ENCODE measurements around the gene DYNLRB1. TPM values are rescaled to one million over a fixed set of nuclear protein-coding genes. Genes with fewer than 3 reads are reported as not detected.

Gene DYNLRB1
- total RNA-seq, 1 donor: 57.4 TPM

DNA sequence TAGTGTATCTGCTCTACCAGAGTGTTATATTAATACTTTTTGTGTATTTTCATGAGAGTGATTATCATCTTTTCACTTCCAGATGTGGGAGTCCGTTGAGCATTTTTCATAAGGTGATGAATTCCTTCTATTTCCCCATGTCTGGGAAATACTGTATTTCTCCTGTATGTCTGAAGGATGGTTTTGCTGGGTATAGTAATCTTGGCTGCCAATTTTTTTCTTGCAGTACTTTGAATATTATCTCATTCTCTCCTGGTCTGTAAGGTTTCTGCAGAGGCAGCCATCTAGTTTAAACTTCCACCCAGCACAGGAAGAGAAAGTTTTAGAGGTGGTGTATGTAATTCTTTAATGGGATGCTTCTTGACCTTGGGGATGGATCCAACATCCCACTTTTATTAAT lies 15.4 kb upstream of the DYNLRB1 start:
- TF ChIP-seq, protein P1, sequence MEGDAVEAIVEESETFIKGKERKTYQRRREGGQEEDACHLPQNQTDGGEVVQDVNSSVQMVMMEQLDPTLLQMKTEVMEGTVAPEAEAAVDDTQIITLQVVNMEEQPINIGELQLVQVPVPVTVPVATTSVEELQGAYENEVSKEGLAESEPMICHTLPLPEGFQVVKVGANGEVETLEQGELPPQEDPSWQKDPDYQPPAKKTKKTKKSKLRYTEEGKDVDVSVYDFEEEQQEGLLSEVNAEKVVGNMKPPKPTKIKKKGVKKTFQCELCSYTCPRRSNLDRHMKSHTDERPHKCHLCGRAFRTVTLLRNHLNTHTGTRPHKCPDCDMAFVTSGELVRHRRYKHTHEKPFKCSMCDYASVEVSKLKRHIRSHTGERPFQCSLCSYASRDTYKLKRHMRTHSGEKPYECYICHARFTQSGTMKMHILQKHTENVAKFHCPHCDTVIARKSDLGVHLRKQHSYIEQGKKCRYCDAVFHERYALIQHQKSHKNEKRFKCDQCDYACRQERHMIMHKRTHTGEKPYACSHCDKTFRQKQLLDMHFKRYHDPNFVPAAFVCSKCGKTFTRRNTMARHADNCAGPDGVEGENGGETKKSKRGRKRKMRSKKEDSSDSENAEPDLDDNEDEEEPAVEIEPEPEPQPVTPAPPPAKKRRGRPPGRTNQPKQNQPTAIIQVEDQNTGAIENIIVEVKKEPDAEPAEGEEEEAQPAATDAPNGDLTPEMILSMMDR (IDR thresholded peaks at IDR 0.05; ENCODE audit: insufficient read depth, low read depth, low read length): no peak
- no peak overlapping the region for H3K4me3 ChIP-seq (ENCODE audit: low read depth, low read length)
- DNase-seq (ENCODE audit: low read depth): no peak

DNA sequence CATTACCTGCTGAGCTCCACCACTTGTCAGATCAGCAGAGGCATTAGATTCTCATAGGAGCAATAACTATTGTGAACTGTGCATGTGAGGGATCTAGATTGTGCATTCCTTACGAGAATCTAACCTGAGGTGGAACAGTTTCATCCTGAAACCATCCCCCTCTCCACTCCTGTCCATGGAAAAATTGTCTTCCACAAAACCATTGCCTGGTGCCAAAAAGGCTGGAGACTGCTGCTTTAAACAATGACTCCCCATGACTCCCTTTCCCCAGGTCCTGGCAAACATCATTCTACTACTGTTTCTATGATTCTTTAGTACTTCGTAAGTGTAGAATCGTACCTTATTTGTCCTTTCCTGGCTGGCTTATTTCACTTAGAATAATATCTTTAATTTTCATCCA lies 9.7 kb upstream of the DYNLRB1 start:
- TF ChIP-seq, protein P1 (IDR thresholded peaks at IDR 0.05; ENCODE audit: insufficient read depth, low read depth, low read length): no peak
- no peak for DNase-seq (ENCODE audit: low read depth)
- H3K4me3 ChIP-seq (ENCODE audit: low read depth, low read length): no peak overlapping the region

DNA sequence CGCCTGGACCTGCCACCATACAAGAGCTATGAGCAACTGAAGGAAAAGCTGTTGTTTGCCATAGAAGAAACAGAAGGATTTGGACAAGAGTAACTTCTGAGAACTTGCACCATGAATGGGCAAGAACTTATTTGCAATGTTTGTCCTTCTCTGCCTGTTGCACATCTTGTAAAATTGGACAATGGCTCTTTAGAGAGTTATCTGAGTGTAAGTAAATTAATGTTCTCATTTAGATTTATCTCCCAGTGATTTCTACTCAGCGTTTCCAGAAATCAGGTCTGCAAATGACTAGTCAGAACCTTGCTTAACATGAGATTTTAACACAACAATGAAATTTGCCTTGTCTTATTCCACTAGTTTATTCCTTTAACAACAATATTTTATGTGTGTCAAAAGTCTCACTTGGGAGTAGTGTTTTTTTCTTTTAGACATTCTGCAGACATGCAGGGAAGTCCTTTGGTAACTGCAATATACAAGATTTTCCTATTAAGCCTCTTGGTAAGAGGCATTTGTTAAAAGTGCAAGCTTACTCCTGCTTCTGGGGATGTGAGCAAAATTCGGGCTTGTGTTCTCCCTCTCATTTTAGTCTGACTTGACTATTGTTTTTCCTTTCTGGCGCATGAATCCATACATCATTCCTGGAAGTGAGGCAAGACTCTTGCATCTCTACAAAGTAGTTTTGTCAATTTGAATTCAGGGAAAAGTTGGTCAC lies 8.4 kb upstream of the DYNLRB1 start:
- H3K4me3 ChIP-seq (ENCODE audit: low read depth, low read length): no peak overlapping the region
- no peak for DNase-seq (ENCODE audit: low read depth)
- TF ChIP-seq, protein P1 (IDR thresholded peaks at IDR 0.05; ENCODE audit: insufficient read depth, low read depth, low read length): no peak

DNA sequence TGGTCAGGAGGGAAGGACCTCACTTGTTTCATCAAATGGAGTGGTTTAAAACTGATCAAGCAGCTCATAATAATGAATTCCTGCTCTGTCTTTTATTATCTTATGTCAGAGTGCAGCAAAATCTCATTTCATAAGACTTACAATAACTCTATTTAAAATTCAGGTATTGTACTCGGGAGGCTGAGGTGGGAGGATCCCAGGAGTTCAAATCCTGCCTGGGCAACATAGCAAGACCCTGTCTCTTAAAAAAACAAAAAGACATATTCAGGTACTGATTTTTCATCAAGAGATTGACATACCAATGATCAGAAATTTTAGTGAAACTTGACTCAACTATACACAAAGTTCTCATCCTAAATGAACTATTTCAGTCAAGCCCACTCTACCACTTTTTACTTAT lies 5.6 kb upstream of the DYNLRB1 start:
- TF ChIP-seq, protein P1 (IDR thresholded peaks at IDR 0.05; ENCODE audit: insufficient read depth, low read depth, low read length): no peak
- DNase-seq (ENCODE audit: low read depth): no peak
- H3K4me3 ChIP-seq (ENCODE audit: low read depth, low read length): no peak overlapping the region

DNA sequence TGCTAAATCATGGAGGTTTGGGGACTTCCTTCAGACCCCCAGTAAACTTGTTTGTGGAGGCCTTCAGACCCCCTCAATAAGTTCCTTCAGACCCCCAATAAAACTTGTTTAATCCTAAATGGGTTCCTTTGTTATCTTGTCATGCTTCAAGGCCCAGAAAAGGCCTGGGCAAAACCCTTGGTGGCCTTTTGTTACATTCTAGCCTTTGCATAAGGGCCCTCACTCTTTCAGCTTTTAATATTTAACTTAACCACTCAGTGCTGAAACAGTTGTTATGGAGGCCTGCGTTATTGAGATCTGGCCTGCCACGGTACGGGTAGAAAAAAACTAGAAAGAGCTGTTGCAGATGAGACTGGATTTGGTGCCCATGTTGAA lies 4.3 kb upstream of the DYNLRB1 start:
- DNase-seq (ENCODE audit: low read depth): no peak
- H3K4me3 ChIP-seq (ENCODE audit: low read depth, low read length): no peak overlapping the region
- TF ChIP-seq, protein P1 (IDR thresholded peaks at IDR 0.05; ENCODE audit: insufficient read depth, low read depth, low read length): no peak

DNA sequence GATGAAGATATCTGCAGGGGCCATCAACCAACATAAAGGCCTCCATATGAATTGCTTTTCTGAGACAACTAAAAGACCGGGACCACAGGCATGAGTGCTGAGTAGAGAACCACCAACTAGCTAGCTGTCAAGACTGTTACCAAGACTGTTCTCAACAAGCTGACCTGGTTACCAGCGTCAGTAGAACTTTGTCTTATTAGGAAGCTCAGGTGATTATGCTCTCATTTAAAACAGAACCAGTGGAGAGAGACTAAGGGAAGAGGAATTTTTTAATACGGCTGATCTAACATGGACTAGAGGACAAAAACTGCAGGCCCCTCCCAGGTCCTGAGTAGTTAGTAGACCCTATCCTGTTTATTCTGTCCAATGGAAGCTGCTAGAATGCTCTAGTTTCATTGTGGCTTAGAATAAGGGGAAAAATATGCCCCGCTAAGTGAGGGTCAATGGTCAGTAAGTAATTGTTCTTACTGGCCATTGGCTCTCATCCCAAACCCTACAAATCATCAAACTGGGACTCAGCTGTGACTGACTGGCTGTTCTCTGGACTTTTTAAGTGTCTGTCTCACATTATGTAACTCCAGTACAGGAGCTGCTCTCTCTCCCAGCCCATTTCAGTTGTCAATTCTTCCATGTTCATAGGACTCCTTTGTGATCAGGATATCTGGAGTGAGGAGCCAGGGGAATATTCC lies 3.8 kb upstream of the DYNLRB1 start:
- peak; percentile 23 for DNase-seq (ENCODE audit: low read depth)
- TF ChIP-seq, protein P1 (IDR thresholded peaks at IDR 0.05; ENCODE audit: insufficient read depth, low read depth, low read length): no peak

More for the DNA sequence above, 3.8 kb upstream of the DYNLRB1 start:
- no peak overlapping the region for H3K4me3 ChIP-seq (ENCODE audit: low read depth, low read length)
